GM12878 (cell line): ENCODE results near the gene BTBD10. TPM values are rescaled to one million over a fixed set of nuclear protein-coding genes. Genes with fewer than 3 reads are reported as not detected.

Experiments used
- ATAC-seq: fragments of 200-7000 bp; cut with Tn5 transposase; 3 replicates; pipeline ENCODE4 v1.9.1; 2020; ENCODE audit warnings: mild to moderate bottlenecking, moderate library complexity
- BruUV-seq: library from RNA; stranded (reverse); fragments of 400-500 nt; replicated peaks from 2 replicates; lab custom pipeline; 2021; lab: Mats Ljungman, UMichigan
- CTCF ChIA-PET: fragments of 300-600 bp; sonication (Branson Sonifier 250); formaldehyde crosslinking; extraction: SDS; loops from one replicate; lab custom pipeline; 2021; ENCODE audit warnings: inconsistent platforms; lab: Yijun Ruan, JAX
- POLR2A ChIA-PET: fragments of 350-600 bp; formaldehyde crosslinking; extraction: SDS; loops from one replicate; lab custom pipeline; 2021; ENCODE audit warnings: inconsistent platforms; lab: Charles Lee
- RAD21 ChIA-PET: fragments of 300-600 bp; sonication (Branson Sonifier 250); formaldehyde crosslinking; loops from one replicate; lab custom pipeline; 2023; ENCODE audit warnings: antibody characterized with exemption; ENCODE audit not compliant: unreplicated experiment; lab: Charles Lee
- SMC1A ChIA-PET: fragments of 300-600 bp; sonication (Branson Sonifier 250); formaldehyde crosslinking; loops from one replicate; lab custom pipeline; 2023; ENCODE audit not compliant: unreplicated experiment, uncharacterized antibody; lab: Charles Lee
- DNase-seq: peaks from one replicate; pipeline ENCODE4 v3.0.0-alpha.2; 2011; ENCODE audit warnings: low read depth, low spot score
- FAIRE-seq: peaks from 3 replicates; lab custom pipeline; 2011; peaks lifted over from hg19 to GRCh38; lab: Jason Lieb, UNC
- H2AFZ ChIP-seq: 2 replicates; pipeline ENCODE4 v1.6.0; 2011; ENCODE audit warnings: low read depth, low read length, control low read depth; ENCODE audit not compliant: control insufficient read depth
- H3K27ac ChIP-seq: 2 replicates; pipeline ENCODE4 v1.5.1; 2011; ENCODE audit warnings: control low read depth; ENCODE audit not compliant: control insufficient read depth, insufficient read depth
- H3K27me3 ChIP-seq, 2 experiments: replicated peaks in 1 of 2; 2 replicates each; pipeline versions ENCODE4 v1.6.0 to v1.6.1; 2011; ENCODE audit warnings: low read length in 1 of 2; ENCODE audit not compliant: control insufficient read depth in 2 of 2, insufficient read depth in 2 of 2
- H3K36me3 ChIP-seq, 2 experiments: 2 replicates each; pipeline ENCODE4 v1.5.1; 2011; ENCODE audit warnings: low read length in 1 of 2; ENCODE audit not compliant: control insufficient read depth in 2 of 2, insufficient read depth in 2 of 2
- H3K4me1 ChIP-seq: 2 replicates; pipeline ENCODE4 v1.6.1; 2011; ENCODE audit warnings: mild to moderate bottlenecking, low read length, moderate library complexity, mixed read lengths; ENCODE audit not compliant: control insufficient read depth, insufficient read depth
- H3K4me2 ChIP-seq: 2 replicates; pipeline ENCODE4 v1.6.0; 2011; ENCODE audit warnings: control low read depth; ENCODE audit not compliant: control insufficient read depth, insufficient read depth
- H3K4me3 ChIP-seq: fragments of 200-600 bp; sonication (generic); 2 replicates; pipeline ENCODE4 v1.5.1; 2016
- H3K79me2 ChIP-seq: 2 replicates; pipeline ENCODE4 v1.6.0; 2011; ENCODE audit warnings: low read length; ENCODE audit not compliant: control insufficient read depth, insufficient read depth
- H3K9ac ChIP-seq: 2 replicates; pipeline ENCODE4 v1.8.0; 2011; ENCODE audit warnings: low read length, control low read depth, mixed read lengths; ENCODE audit not compliant: control insufficient read depth, insufficient read depth
- H3K9me3 ChIP-seq: replicated peaks from 3 replicates; pipeline ENCODE4 v1.5.1; 2011; ENCODE audit warnings: mild to moderate bottlenecking, low read length; ENCODE audit not compliant: control insufficient read depth, insufficient read depth
- H4K20me1 ChIP-seq: 2 replicates; pipeline ENCODE4 v1.6.0; 2011; ENCODE audit not compliant: control insufficient read depth, insufficient read depth
- BMI1 ChIP-seq: fragments of 450-650 bp; IDR thresholded peaks from 2 replicates; pipeline ENCODE4 v1.6.1; 2016; ENCODE audit warnings: mild to moderate bottlenecking, moderate library complexity, borderline replicate concordance
- EED ChIP-seq: sonication (generic); IDR thresholded peaks from 2 replicates; pipeline ENCODE4 v1.6.1; 2016; ENCODE audit warnings: antibody characterized with exemption, low read depth
- ETV6 ChIP-seq, 2 experiments: fragments of 450-650 bp in 1 of 2; IDR thresholded peaks in 1 of 2; conservative IDR thresholded peaks in 1 of 2; 2 replicates each; pipeline ENCODE4 v1.6.1; 2014; ENCODE audit warnings: antibody characterized with exemption in 1 of 2, borderline replicate concordance in 1 of 2, low read depth in 1 of 2, mild to moderate bottlenecking in 1 of 2, moderate library complexity in 1 of 2
- GATAD2B ChIP-seq: fragments of 450-650 bp; conservative IDR thresholded peaks from 2 replicates; pipeline ENCODE4 v1.6.1; 2017; ENCODE audit warnings: low read depth, mild to moderate bottlenecking, moderate library complexity
- IKZF2 ChIP-seq, 2 experiments: fragments of 450-650 bp; IDR thresholded peaks; 2 replicates each; pipeline ENCODE4 v1.6.1; 2017; ENCODE audit warnings: mild to moderate bottlenecking in 2 of 2, moderate library complexity in 2 of 2
- MTA3 ChIP-seq: IDR thresholded peaks from 2 replicates; pipeline ENCODE4 v1.6.1; 2012; ENCODE audit warnings: low read length, inconsistent platforms, borderline replicate concordance
- NBN ChIP-seq: fragments of 450-650 bp; IDR thresholded peaks from 2 replicates; pipeline ENCODE4 v1.6.1; 2016
- NFXL1 ChIP-seq: fragments of 450-650 bp; IDR thresholded peaks from 2 replicates; pipeline ENCODE4 v1.6.1; 2017; ENCODE audit warnings: antibody characterized with exemption, mild to moderate bottlenecking, borderline replicate concordance
- NFYA ChIP-seq: IDR thresholded peaks from 2 replicates; pipeline ENCODE4 v1.6.1; 2011; ENCODE audit warnings: low read depth, mild to moderate bottlenecking, low read length, improper control_type of control experiment, borderline replicate concordance
- NR2C2 ChIP-seq: IDR thresholded peaks from 2 replicates; pipeline ENCODE4 v1.6.1; 2011; ENCODE audit warnings: borderline replicate concordance, low read depth; ENCODE audit not compliant: control insufficient read depth, insufficient read length
- NR2F1 ChIP-seq: fragments of 450-650 bp; conservative IDR thresholded peaks from 2 replicates; pipeline ENCODE4 v1.6.1; 2017; ENCODE audit warnings: mild to moderate bottlenecking
- RCOR1 ChIP-seq: conservative IDR thresholded peaks from 2 replicates; pipeline ENCODE4 v1.6.1; 2012; ENCODE audit warnings: low read depth, low read length, improper control_type of control experiment
- RUNX3 ChIP-seq: IDR thresholded peaks from 2 replicates; pipeline ENCODE4 v1.6.1; 2012; ENCODE audit warnings: low read length, inconsistent platforms
- SIN3A ChIP-seq: IDR thresholded peaks from 2 replicates; pipeline ENCODE4 v1.6.1; 2012; ENCODE audit warnings: low read depth, low read length, improper control_type of control experiment
- SMAD1 ChIP-seq: fragments of 450-650 bp; IDR thresholded peaks from 2 replicates; pipeline ENCODE4 v1.6.1; 2018; ENCODE audit warnings: mild to moderate bottlenecking, low read depth; ENCODE audit not compliant: partially characterized antibody
- ZSCAN29 ChIP-seq: fragments of 450-650 bp; IDR thresholded peaks from 2 replicates; pipeline ENCODE4 v1.6.1; 2017; ENCODE audit warnings: mild to moderate bottlenecking, moderate library complexity
- WGBS: methylation state at CpG from one replicate; pipeline ENCODE4 v1.1.6; 2016; ENCODE audit warnings: low lambda C conversion rate; ENCODE audit not compliant: insufficient replicate concordance, insufficient coverage; ENCODE audit errors: missing lambda C conversion rate; 5-methylcytosine and 5-hydroxymethylcytosine counted together
- in situ Hi-C: fragments of 300-500 bp; cut with MboI; formaldehyde crosslinking; loops from 9 replicates; pipeline ENCODE4 v1.14.3; 2018; ENCODE audit warnings: mixed read lengths
- intact Hi-C: fragments of 100-400 bp; cut with micrococcal nuclease; formaldehyde crosslinking; loops from one replicate; pipeline ENCODE4 v1.14.2; 2022; ENCODE audit not compliant: unreplicated experiment
- polyA plus RNA-seq, 11 experiments: library from polyadenylated mRNA; depleted of rRNA in 4 of 11; unstranded in 6 of 11; stranded (reverse) in 5 of 11; fragments of >200 nt; fragmentation: Nextera tagmentation in 4 of 11; fragmentation: Illumina TruSeq in 1 of 11; extraction: Ambion mirVana in 4 of 11; extraction: Trizol in 1 of 11; gene quantifications; 1 replicate in 1 of 11; 2 replicates in 10 of 11; pipeline versions ENCODE4 v1.2.1 to v1.2.3, GENCODE V29; 2011 to 2016; ENCODE audit warnings: inconsistent platforms in 2 of 11, missing spikeins in 2 of 11, low read depth in 1 of 11
- total RNA-seq, 4 experiments: library from RNA; depleted of rRNA in 3 of 4; stranded (reverse); fragments of >200 nt in 3 of 4; fragmentation: Illumina TruSeq in 1 of 4; extraction: Trizol in 1 of 4; gene quantifications; 2 replicates each; pipeline versions ENCODE4 v1.2.1 to v1.2.3, GENCODE V29; 2013 to 2021
- TF ChIP-seq, protein P1 (sequence below): IDR thresholded peaks from 2 replicates; pipeline ENCODE4 v1.6.1; 2011; ENCODE audit warnings: low read depth, low read length, improper control_type of control experiment, borderline replicate concordance
- TF ChIP-seq, protein P2 (sequence below): fragments of 450-650 bp; IDR thresholded peaks from 2 replicates; pipeline ENCODE4 v1.6.1; 2017; ENCODE audit warnings: low read depth, mild to moderate bottlenecking, moderate library complexity
- TF ChIP-seq, protein P3 (sequence below): fragments of 450-650 bp; formaldehyde crosslinking; IDR thresholded peaks from 2 replicates; pipeline ENCODE4 v1.4.0; 2020; ENCODE audit warnings: mild to moderate bottlenecking, moderate library complexity

BTBD10 gene
- total and polyA plus RNA-seq, 10 of the 15 experiments (the other 5 are each of a cell fraction or from before 2014, with no cell fraction given) = 20.8 to 38.8 (median 26.9) TPM

DNA sequence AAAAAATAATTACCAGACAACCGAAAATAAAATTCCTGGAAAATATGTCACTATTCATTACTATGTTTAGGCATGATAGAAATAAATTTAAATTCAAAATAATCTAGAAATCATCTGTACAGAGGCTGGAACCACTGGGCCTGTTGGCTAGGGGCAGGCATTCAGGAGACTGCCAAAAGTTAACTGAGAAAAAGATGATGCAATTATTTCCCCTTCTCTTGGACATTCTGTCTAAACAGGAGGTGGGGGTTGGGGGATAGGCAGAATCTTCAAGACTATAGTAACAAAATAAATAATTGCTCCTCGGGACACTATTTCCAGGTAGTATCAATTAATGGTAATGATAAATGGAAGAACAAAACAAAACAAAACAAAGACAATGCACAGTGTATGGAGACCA, 14.1 kb downstream of the BTBD10 start:
- ChIA-PET RAD21 (interaction anchor here (5.1 kb wide), 1 partner anchor 13 kb away, joined by 30 read pairs; the partner anchor contains the start of gene BTBD10), SMC1A (interaction anchor here (1.2 to 2.9 kb wide), 2 partner anchors 13 to 1074 kb away, joined by 3 to 19 read pairs; partner anchors contain the start of gene BTBD10), POLR2A (no interaction called here), CTCF (interaction anchor here (1.2 kb wide), 1 partner anchor 12 kb away, joined by 3 read pairs; no protein-coding TSS in a partner anchor)
- H4K20me1 ChIP-seq = no peaks in the 10 kb centered on the region
- H3K79me2 ChIP-seq = peaks cover 11% of the 10 kb centered on the region
- 0 out of 3 replicates have a peak, but pooled peaks have one; percentile 36 for ATAC-seq
- BruUV-seq = no TSS peak
- in situ Hi-C loops (no loop called here), intact Hi-C loops (no loop called here)
- peaks cover 2% of the 10 kb centered on the region; the same call in 2 of the 3 replicates for H3K9me3 ChIP-seq
- H3K4me2 ChIP-seq = no peak overlapping the region
- no peaks in the 10 kb centered on the region; the same call in 1 of the 2 replicates for H3K4me1 ChIP-seq
- no peaks in the 10 kb centered on the region for H3K27me3 ChIP-seq
- no peak overlapping the region for H3K27ac ChIP-seq
- 96% methylated on average over 2 of the region's 2 CpGs for WGBS
- no peak overlapping the region for H2AFZ ChIP-seq
- FAIRE-seq = no peak
- TF ChIP-seq NR2C2 (no peak), BMI1 (no peak), ETV6 (conservative IDR thresholded peaks at IDR 0.05 in 1 of 2, IDR thresholded peaks at IDR 0.05 in 1 of 2; ENCODE audit: borderline replicate concordance in 1 of 2, low read depth in 1 of 2) (no peak), NFXL1 (no peak), IKZF2 (IDR thresholded peaks at IDR 0.05) (no peak), NBN (no peak), GATAD2B (no peak), SIN3A (no peak), SMAD1 (no peak), EED (no peak), NR2F1 (no peak), RCOR1 (no peak), NFYA (no peak), RUNX3 (no peak), ZSCAN29 (no peak), MTA3 (no peak)
- TF ChIP-seq, protein P1, sequence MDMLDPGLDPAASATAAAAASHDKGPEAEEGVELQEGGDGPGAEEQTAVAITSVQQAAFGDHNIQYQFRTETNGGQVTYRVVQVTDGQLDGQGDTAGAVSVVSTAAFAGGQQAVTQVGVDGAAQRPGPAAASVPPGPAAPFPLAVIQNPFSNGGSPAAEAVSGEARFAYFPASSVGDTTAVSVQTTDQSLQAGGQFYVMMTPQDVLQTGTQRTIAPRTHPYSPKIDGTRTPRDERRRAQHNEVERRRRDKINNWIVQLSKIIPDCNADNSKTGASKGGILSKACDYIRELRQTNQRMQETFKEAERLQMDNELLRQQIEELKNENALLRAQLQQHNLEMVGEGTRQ = no peak
- TF ChIP-seq, protein P2, sequence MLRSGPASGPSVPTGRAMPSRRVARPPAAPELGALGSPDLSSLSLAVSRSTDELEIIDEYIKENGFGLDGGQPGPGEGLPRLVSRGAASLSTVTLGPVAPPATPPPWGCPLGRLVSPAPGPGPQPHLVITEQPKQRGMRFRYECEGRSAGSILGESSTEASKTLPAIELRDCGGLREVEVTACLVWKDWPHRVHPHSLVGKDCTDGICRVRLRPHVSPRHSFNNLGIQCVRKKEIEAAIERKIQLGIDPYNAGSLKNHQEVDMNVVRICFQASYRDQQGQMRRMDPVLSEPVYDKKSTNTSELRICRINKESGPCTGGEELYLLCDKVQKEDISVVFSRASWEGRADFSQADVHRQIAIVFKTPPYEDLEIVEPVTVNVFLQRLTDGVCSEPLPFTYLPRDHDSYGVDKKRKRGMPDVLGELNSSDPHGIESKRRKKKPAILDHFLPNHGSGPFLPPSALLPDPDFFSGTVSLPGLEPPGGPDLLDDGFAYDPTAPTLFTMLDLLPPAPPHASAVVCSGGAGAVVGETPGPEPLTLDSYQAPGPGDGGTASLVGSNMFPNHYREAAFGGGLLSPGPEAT = no peak
- TF ChIP-seq, protein P3, sequence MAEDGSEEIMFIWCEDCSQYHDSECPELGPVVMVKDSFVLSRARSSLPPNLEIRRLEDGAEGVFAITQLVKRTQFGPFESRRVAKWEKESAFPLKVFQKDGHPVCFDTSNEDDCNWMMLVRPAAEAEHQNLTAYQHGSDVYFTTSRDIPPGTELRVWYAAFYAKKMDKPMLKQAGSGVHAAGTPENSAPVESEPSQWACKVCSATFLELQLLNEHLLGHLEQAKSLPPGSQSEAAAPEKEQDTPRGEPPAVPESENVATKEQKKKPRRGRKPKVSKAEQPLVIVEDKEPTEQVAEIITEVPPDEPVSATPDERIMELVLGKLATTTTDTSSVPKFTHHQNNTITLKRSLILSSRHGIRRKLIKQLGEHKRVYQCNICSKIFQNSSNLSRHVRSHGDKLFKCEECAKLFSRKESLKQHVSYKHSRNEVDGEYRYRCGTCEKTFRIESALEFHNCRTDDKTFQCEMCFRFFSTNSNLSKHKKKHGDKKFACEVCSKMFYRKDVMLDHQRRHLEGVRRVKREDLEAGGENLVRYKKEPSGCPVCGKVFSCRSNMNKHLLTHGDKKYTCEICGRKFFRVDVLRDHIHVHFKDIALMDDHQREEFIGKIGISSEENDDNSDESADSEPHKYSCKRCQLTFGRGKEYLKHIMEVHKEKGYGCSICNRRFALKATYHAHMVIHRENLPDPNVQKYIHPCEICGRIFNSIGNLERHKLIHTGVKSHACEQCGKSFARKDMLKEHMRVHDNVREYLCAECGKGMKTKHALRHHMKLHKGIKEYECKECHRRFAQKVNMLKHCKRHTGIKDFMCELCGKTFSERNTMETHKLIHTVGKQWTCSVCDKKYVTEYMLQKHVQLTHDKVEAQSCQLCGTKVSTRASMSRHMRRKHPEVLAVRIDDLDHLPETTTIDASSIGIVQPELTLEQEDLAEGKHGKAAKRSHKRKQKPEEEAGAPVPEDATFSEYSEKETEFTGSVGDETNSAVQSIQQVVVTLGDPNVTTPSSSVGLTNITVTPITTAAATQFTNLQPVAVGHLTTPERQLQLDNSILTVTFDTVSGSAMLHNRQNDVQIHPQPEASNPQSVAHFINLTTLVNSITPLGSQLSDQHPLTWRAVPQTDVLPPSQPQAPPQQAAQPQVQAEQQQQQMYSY (CRISPR knock-in tag) = no peak
- no peak for DNase-seq
- no peaks in the 10 kb centered on the region for H3K36me3 ChIP-seq
- H3K4me3 ChIP-seq = no peak overlapping the region
- no peak overlapping the region for H3K9ac ChIP-seq
